ENCODE data around the gene STPG2. TPM values are rescaled to one million over a fixed set of nuclear protein-coding genes. Genes with fewer than 3 reads are reported as not detected.

Gene STPG2
- total RNA-seq, 1 experiment from 2014 or later: 0.20 TPM

DNA sequence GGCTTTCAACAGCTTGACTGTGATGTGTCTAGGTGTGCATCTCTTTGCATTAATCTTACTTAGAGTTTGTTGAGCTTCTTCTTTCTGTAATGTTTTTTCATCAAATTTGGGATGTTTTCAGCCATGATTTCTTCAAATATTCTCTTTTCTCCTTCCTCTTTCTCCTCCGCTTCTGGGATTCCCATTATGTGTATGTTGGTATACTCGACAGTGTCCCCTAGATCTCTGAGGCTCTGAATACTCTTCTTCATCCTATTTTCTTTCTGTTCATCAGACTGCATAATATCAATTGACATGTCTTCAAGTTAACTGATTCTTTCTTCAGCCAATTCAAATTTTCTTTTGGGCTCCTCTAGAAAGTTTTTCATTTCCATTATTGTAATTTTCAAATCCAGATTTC, 25.9 kb downstream of the STPG2 start:
- H3K4me1 ChIP-seq (ENCODE audit: insufficient read depth, low read length): peaks cover 3% of the 10 kb centered on the region; the same call in 1 of the 2 replicates
- no peaks in the 10 kb centered on the region for H3K27me3 ChIP-seq (ENCODE audit: insufficient read depth, low read length)
- peaks cover 0 to 3% (median 2%) of the 10 kb centered on the region in 3 experiments; a peak in 3 of 7 replicates for H3K36me3 Mint-ChIP-seq (ENCODE audit: insufficient read depth in 1 of 3, low read depth in 3 of 3)
- H2BK120ac ChIP-seq (ENCODE audit: low read depth, low read length, poor library complexity, severe bottlenecking): no peak overlapping the region
- no peak overlapping the region for H3K9ac ChIP-seq (ENCODE audit: extremely low read depth, insufficient read length, low read length)
- no peak overlapping the region for H3K18ac ChIP-seq (ENCODE audit: insufficient read length, low read depth, low read length)
- no peak overlapping the region for H3K4ac ChIP-seq (ENCODE audit: low read depth, low read length)
- H3K27me3 Mint-ChIP-seq (ENCODE audit: low read depth): no peaks in the 10 kb centered on the region
- no peaks in the 10 kb centered on the region for H4K20me1 ChIP-seq (ENCODE audit: control insufficient read depth, insufficient read depth, insufficient read length)
- DNase-seq: no peak
- WGBS (ENCODE audit: extremely low coverage, insufficient read length, low lambda C conversion rate): no CpG with 5 or more reads among the region's 2 CpGs
- H3K4me1 Mint-ChIP-seq: peaks cover 13 to 15% of the 10 kb centered on the region in 2 experiments
- no peak overlapping the region for H4K5ac ChIP-seq (ENCODE audit: insufficient read length, low read depth, low read length)
- no peak overlapping the region for H3K27ac Mint-ChIP-seq
- no peak overlapping the region for H2BK15ac ChIP-seq (ENCODE audit: low read depth, low read length)
- no peak overlapping the region for H3K56ac ChIP-seq (ENCODE audit: insufficient read length, low read depth, low read length)
- no peak overlapping the region for H2BK5ac ChIP-seq (ENCODE audit: insufficient read length, low read length)
- no peak overlapping the region for H4K8ac ChIP-seq (replicated peaks; ENCODE audit: insufficient read length, low read depth, low read length)
- H3K27ac ChIP-seq (ENCODE audit: insufficient read length, low read depth, low read length): no peak overlapping the region
- H3K79me2 ChIP-seq (ENCODE audit: insufficient read depth, low read length): no peaks in the 10 kb centered on the region
- H3K23ac ChIP-seq (ENCODE audit: insufficient read length, low read depth, low read length): no peak overlapping the region
- no peak overlapping the region for H3T11ph ChIP-seq (ENCODE audit: low read length)
- H2AFZ ChIP-seq (ENCODE audit: low read length): no peak overlapping the region
- no peak overlapping the region for H3K4me3 Mint-ChIP-seq
- H2BK20ac ChIP-seq (ENCODE audit: low read depth, low read length, poor library complexity, severe bottlenecking): no peak overlapping the region
- H2AK5ac ChIP-seq (ENCODE audit: insufficient read length, low read length): no peak overlapping the region
- H4K91ac ChIP-seq (ENCODE audit: insufficient read length, low read depth, low read length): no peak overlapping the region
- TF ChIP-seq, protein P1, sequence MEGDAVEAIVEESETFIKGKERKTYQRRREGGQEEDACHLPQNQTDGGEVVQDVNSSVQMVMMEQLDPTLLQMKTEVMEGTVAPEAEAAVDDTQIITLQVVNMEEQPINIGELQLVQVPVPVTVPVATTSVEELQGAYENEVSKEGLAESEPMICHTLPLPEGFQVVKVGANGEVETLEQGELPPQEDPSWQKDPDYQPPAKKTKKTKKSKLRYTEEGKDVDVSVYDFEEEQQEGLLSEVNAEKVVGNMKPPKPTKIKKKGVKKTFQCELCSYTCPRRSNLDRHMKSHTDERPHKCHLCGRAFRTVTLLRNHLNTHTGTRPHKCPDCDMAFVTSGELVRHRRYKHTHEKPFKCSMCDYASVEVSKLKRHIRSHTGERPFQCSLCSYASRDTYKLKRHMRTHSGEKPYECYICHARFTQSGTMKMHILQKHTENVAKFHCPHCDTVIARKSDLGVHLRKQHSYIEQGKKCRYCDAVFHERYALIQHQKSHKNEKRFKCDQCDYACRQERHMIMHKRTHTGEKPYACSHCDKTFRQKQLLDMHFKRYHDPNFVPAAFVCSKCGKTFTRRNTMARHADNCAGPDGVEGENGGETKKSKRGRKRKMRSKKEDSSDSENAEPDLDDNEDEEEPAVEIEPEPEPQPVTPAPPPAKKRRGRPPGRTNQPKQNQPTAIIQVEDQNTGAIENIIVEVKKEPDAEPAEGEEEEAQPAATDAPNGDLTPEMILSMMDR (conservative IDR thresholded peaks at IDR 0.05): no peak
- H3K79me1 ChIP-seq (ENCODE audit: insufficient read depth, low read depth, low read length, poor library complexity, severe bottlenecking): no peaks in the 10 kb centered on the region
- H3K4me2 ChIP-seq (ENCODE audit: insufficient read depth, insufficient read length, low read length): no peak overlapping the region
- no peaks in the 10 kb centered on the region for H3K9me3 ChIP-seq (ENCODE audit: control insufficient read depth, low read depth, low read length)
- H3K9me3 Mint-ChIP-seq: peaks cover 11 to 12% of the 10 kb centered on the region in 2 experiments
- H3K23me2 ChIP-seq (ENCODE audit: insufficient read length, low read depth, low read length, poor library complexity, severe bottlenecking): no peaks in the 10 kb centered on the region
- no peak overlapping the region for H3K14ac ChIP-seq (ENCODE audit: insufficient read depth, low read length)
- H2BK12ac ChIP-seq (ENCODE audit: insufficient read length, low read depth, low read length): no peak overlapping the region

Measured in H9 (cell line).